ENCODE data around the gene SERPINA5.

SERPINA5 gene

GRCh38 chr14:94545131-94545841, 35.9 kb upstream of the SERPINA5 start:
- H3K27ac Mint-ChIP-seq, result no peak overlapping the region
- H3K4me1 Mint-ChIP-seq, result no peaks in the 10 kb centered on the region
- DNase-seq (ENCODE audit: low spot score in 2 of 2), result no peak
- H3K4me3 Mint-ChIP-seq, result no peak overlapping the region
- peaks cover 2% of the 10 kb centered on the region for H3K36me3 Mint-ChIP-seq
- H3K27me3 Mint-ChIP-seq, result peaks cover 4% of the 10 kb centered on the region
- H3K9me3 Mint-ChIP-seq, result peaks cover 12% of the 10 kb centered on the region
- ATAC-seq (ENCODE audit: low read depth), result no peak

- DNase-seq (ENCODE audit: low spot score in 2 of 2) (no peak), ATAC-seq (ENCODE audit: low read depth) (no peak)
- Mint-ChIP-seq H3K27me3 (peaks cover 2% of the 10 kb centered on the region), H3K9me3 (peaks cover 9% of the 10 kb centered on the region), H3K4me1 (no peaks in the 10 kb centered on the region), H3K27ac (no peak overlapping the region), H3K4me3 (no peak overlapping the region), H3K36me3 (no peaks in the 10 kb centered on the region)
Measured at GRCh38 chr14:94547151-94547680, 34.0 kb upstream of the SERPINA5 start.

- Mint-ChIP-seq H3K27me3 (peaks cover 2% of the 10 kb centered on the region), H3K9me3 (peaks cover 9% of the 10 kb centered on the region), H3K36me3 (no peaks in the 10 kb centered on the region), H3K27ac (no peak overlapping the region), H3K4me3 (no peak overlapping the region), H3K4me1 (no peaks in the 10 kb centered on the region)
- DNase-seq (ENCODE audit: low spot score in 2 of 2) (no peak), ATAC-seq (ENCODE audit: low read depth) (no peak)
Measured at GRCh38 chr14:94547726-94548125, 33.5 kb upstream of the SERPINA5 start.

GRCh38 chr14:94548131-94548998, 32.9 kb upstream of the SERPINA5 start:
- DNase-seq (ENCODE audit: low spot score in 2 of 2), result no peak
- no peak for ATAC-seq (ENCODE audit: low read depth)
- Mint-ChIP-seq H3K27ac (no peak overlapping the region), H3K27me3 (peaks cover 2% of the 10 kb centered on the region), H3K36me3 (no peaks in the 10 kb centered on the region), H3K4me3 (no peak overlapping the region), H3K4me1 (no peaks in the 10 kb centered on the region), H3K9me3 (peaks cover 11% of the 10 kb centered on the region)

GRCh38 chr14:94548999-94549985, 31.9 kb upstream of the SERPINA5 start:
- Mint-ChIP-seq H3K36me3 (no peaks in the 10 kb centered on the region), H3K4me1 (no peaks in the 10 kb centered on the region), H3K27me3 (peaks cover 3% of the 10 kb centered on the region), H3K9me3 (peaks cover 14% of the 10 kb centered on the region), H3K27ac (no peak overlapping the region), H3K4me3 (no peak overlapping the region)
- ATAC-seq (ENCODE audit: low read depth), result peak; percentile 29
- DNase-seq (ENCODE audit: low spot score in 2 of 2), result peak; percentile 21 to 67

- H3K27me3 Mint-ChIP-seq, result peaks cover 3% of the 10 kb centered on the region
- no peak overlapping the region for H3K27ac Mint-ChIP-seq
- DNase-seq (ENCODE audit: low spot score in 2 of 2) (no peak), ATAC-seq (ENCODE audit: low read depth) (no peak)
- peaks cover 14% of the 10 kb centered on the region for H3K9me3 Mint-ChIP-seq
- H3K4me1 Mint-ChIP-seq, result no peaks in the 10 kb centered on the region
- no peaks in the 10 kb centered on the region for H3K36me3 Mint-ChIP-seq
- H3K4me3 Mint-ChIP-seq, result no peak overlapping the region
Measured at GRCh38 chr14:94550041-94550440, 31.2 kb upstream of the SERPINA5 start.

GRCh38 chr14:94555991-94556390, 25.2 kb upstream of the SERPINA5 start:
- Mint-ChIP-seq H3K9me3 (peaks cover 8% of the 10 kb centered on the region), H3K4me3 (no peak overlapping the region), H3K4me1 (no peaks in the 10 kb centered on the region), H3K27ac (no peak overlapping the region), H3K27me3 (peaks cover 6% of the 10 kb centered on the region), H3K36me3 (no peaks in the 10 kb centered on the region)
- ATAC-seq (ENCODE audit: low read depth), result no peak
- DNase-seq (ENCODE audit: low spot score in 2 of 2), result no peak

GRCh38 chr14:94557327-94557726, 23.9 kb upstream of the SERPINA5 start:
- peaks cover 6% of the 10 kb centered on the region for H3K27me3 Mint-ChIP-seq
- DNase-seq (ENCODE audit: low spot score in 2 of 2), result no peak
- H3K36me3 Mint-ChIP-seq, result no peaks in the 10 kb centered on the region
- H3K27ac Mint-ChIP-seq, result no peak overlapping the region
- no peak for ATAC-seq (ENCODE audit: low read depth)
- peaks cover 8% of the 10 kb centered on the region for H3K9me3 Mint-ChIP-seq
- H3K4me3 Mint-ChIP-seq, result no peak overlapping the region
- no peaks in the 10 kb centered on the region for H3K4me1 Mint-ChIP-seq

- DNase-seq (ENCODE audit: low spot score in 2 of 2) (no peak), ATAC-seq (ENCODE audit: low read depth) (no peak)
- no peaks in the 10 kb centered on the region for H3K36me3 Mint-ChIP-seq
- H3K27ac Mint-ChIP-seq, result no peak overlapping the region
- H3K27me3 Mint-ChIP-seq, result peaks cover 6% of the 10 kb centered on the region
- H3K4me3 Mint-ChIP-seq, result no peak overlapping the region
- peaks cover 5% of the 10 kb centered on the region for H3K9me3 Mint-ChIP-seq
- H3K4me1 Mint-ChIP-seq, result no peaks in the 10 kb centered on the region
Measured at GRCh38 chr14:94558842-94559241, 22.4 kb upstream of the SERPINA5 start.

- H3K27ac Mint-ChIP-seq, result no peak overlapping the region
- H3K36me3 Mint-ChIP-seq, result no peaks in the 10 kb centered on the region
- H3K4me3 Mint-ChIP-seq, result no peak overlapping the region
- no peak for DNase-seq (ENCODE audit: low spot score in 2 of 2)
- ATAC-seq (ENCODE audit: low read depth), result no peak
- peaks cover 6% of the 10 kb centered on the region for H3K27me3 Mint-ChIP-seq
- H3K4me1 Mint-ChIP-seq, result no peaks in the 10 kb centered on the region
- H3K9me3 Mint-ChIP-seq, result peaks cover 6% of the 10 kb centered on the region
Measured at GRCh38 chr14:94559638-94560290, 21.5 kb upstream of the SERPINA5 start.

- DNase-seq (ENCODE audit: low spot score in 2 of 2) (no peak), ATAC-seq (ENCODE audit: low read depth) (no peak)
- H3K27ac Mint-ChIP-seq, result no peak overlapping the region
- no peaks in the 10 kb centered on the region for H3K4me1 Mint-ChIP-seq
- peaks cover 6% of the 10 kb centered on the region for H3K27me3 Mint-ChIP-seq
- H3K4me3 Mint-ChIP-seq, result no peak overlapping the region
- peaks cover 5% of the 10 kb centered on the region for H3K9me3 Mint-ChIP-seq
- no peaks in the 10 kb centered on the region for H3K36me3 Mint-ChIP-seq
Measured at GRCh38 chr14:94560291-94560665, 20.9 kb upstream of the SERPINA5 start.

GRCh38 chr14:94560751-94561655, 20.2 kb upstream of the SERPINA5 start, which contains the start of gene SERPINA4:
Gene SERPINA4, plus strand, starts transcription at chr14:94561442. Its CDS starts 2,041 bp downstream, at chr14:94563483.
- Mint-ChIP-seq H3K4me1 (no peaks in the 10 kb centered on the region), H3K27ac (no peak within 1 kb of the TSS), H3K36me3 (no peaks in the 10 kb centered on the region), H3K4me3 (no peak within 1 kb of the TSS), H3K9me3 (peaks cover 3% of the 10 kb centered on the region), H3K27me3 (peaks cover 5% of the 10 kb centered on the region)
- DNase-seq (ENCODE audit: low spot score in 2 of 2) (no peak), ATAC-seq (ENCODE audit: low read depth) (no peak)

All from memory B cell (primary cell).